Loucy (cell line): ENCODE measurements around the gene HSPB9.

Experiments used
- CTCF ChIP-seq: fragments of 200-600 bp; sonication (generic); conservative IDR thresholded peaks from 2 replicates; pipeline ENCODE4 v1.5.1; 2014; ENCODE audit warnings: mild to moderate bottlenecking, antibody characterized with exemption, low read length
- EZH2phosphoT487 ChIP-seq: fragments of 200-600 bp; IDR thresholded peaks from 2 replicates; pipeline ENCODE4 v1.6.1; 2018; ENCODE audit warnings: antibody characterized with exemption, mild to moderate bottlenecking, moderate library complexity, borderline replicate concordance

DNA sequence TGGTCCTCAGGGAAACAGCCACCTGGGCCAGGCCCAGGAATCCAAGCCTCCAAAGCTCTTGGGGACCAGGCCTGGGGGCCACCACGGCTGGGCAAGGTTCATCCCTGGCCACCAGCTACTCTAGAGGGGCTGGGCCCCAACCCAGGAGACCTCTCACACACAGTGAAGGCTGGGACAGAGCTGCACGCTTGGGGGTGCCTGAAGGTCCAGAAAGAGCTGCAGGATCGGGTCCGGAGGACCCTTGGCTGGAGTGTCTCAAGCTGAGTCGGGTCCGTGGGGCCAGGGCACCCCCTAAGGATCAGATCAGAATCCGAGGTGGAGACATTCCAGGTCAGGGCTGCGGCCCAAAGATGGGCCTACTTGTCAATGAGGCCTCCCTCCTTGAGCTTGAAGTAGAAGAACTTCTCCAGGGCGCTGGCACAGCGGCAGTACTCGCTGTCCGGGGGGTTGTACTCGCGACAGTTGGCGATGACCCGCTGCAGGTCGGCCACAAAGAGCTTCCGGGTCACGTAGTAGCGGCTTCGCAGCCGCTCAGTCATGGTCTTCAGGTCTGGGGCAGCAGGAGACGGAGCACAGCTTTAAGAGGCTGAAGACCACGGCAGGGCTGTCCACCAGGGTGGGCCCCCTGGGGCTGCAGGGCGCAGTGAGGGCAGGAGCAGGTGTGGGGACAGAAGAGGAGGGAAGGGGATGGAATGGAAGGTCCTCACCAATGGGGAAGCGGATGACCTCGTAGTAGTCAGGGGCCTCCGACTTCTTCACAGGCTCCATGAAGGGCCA is 9.1 kb upstream of the HSPB9 start:
- TF ChIP-seq CTCF (no peak), EZH2phosphoT487 (no peak)
